Measurements from ENCODE around the gene CMTM4. TPM values are rescaled to one million over a fixed set of nuclear protein-coding genes. Genes with fewer than 3 reads are reported as not detected.
A peak's percentile ranks its signal among the peaks of the same experiment; 100 is the strongest.

CMTM4 gene
- 80.9 and 82.3 TPM in 2 replicates for total RNA-seq
- long read RNA-seq, full-length matches to known transcripts = 39 of 41 reads
- long read RNA-seq, partial matches to known transcripts = 1 of 41 reads
- long read RNA-seq, other reads (novel, unspliced or antisense) = 1 of 41 reads

GRCh38 chr16:66696669-66697630 is at the start of gene CMTM4:
Gene CMTM4, minus strand, starts transcription at chr16:66696743. Its CDS starts 218 bp downstream, at chr16:66696525.
- peaks cover 18% of the 10 kb centered on the region for H3K4me1 Mint-ChIP-seq (ENCODE audit: low read depth)

GRCh38 chr16:66746048-66746447 is 49.5 kb upstream of the CMTM4 start:
- Mint-ChIP-seq H3K9me3 (ENCODE audit: low read depth) (no peaks in the 10 kb centered on the region), H3K4me1 (ENCODE audit: low read depth) (peaks cover 28% of the 10 kb centered on the region), H3K36me3 (ENCODE audit: insufficient read depth) (peaks cover 17% of the 10 kb centered on the region), H3K27ac (no peak overlapping the region), H3K27me3 (no peaks in the 10 kb centered on the region), H3K4me3 (ENCODE audit: low read depth) (no peak overlapping the region)
- DNase-seq (ENCODE audit: low spot score, unreplicated experiment) = no peak
- no peak for TF ChIP-seq CTCF (IDR thresholded peaks at IDR 0.05; ENCODE audit: unreplicated experiment)

More at GRCh38 chr16:66696669-66697630, at the start of gene CMTM4:
- H3K27ac Mint-ChIP-seq = peak within 1 kb of the TSS; percentile 89
- peak; percentile 79 for DNase-seq (ENCODE audit: low spot score, unreplicated experiment)
- H3K9me3 Mint-ChIP-seq (ENCODE audit: low read depth) = no peaks in the 10 kb centered on the region
- TF ChIP-seq CTCF (IDR thresholded peaks at IDR 0.05; ENCODE audit: unreplicated experiment) = peak; percentile 37
- peaks cover 9% of the 10 kb centered on the region for H3K27me3 Mint-ChIP-seq
- peak within 1 kb of the TSS; percentile 82 for H3K4me3 Mint-ChIP-seq (ENCODE audit: low read depth)
- peaks cover 2% of the 10 kb centered on the region for H3K36me3 Mint-ChIP-seq (ENCODE audit: insufficient read depth)

GRCh38 chr16:66741950-66742808 is 45.6 kb upstream of the CMTM4 start:
- Mint-ChIP-seq H3K36me3 (ENCODE audit: insufficient read depth) (peaks cover 26% of the 10 kb centered on the region), H3K27ac (peak overlapping the region; percentile 95), H3K27me3 (no peaks in the 10 kb centered on the region), H3K4me1 (ENCODE audit: low read depth) (peaks cover 18% of the 10 kb centered on the region), H3K4me3 (ENCODE audit: low read depth) (no peak overlapping the region), H3K9me3 (ENCODE audit: low read depth) (no peaks in the 10 kb centered on the region)
- TF ChIP-seq CTCF (IDR thresholded peaks at IDR 0.05; ENCODE audit: unreplicated experiment) = no peak
- no peak for DNase-seq (ENCODE audit: low spot score, unreplicated experiment)

- Mint-ChIP-seq H3K36me3 (ENCODE audit: insufficient read depth) (peaks cover 26% of the 10 kb centered on the region), H3K4me3 (ENCODE audit: low read depth) (no peak overlapping the region)
Measured at GRCh38 chr16:66741169-66741900, 44.8 kb upstream of the CMTM4 start.

More at GRCh38 chr16:66741169-66741900, 44.8 kb upstream of the CMTM4 start:
- Mint-ChIP-seq H3K4me1 (ENCODE audit: low read depth) (peaks cover 18% of the 10 kb centered on the region), H3K27ac (peak overlapping the region; percentile 15), H3K9me3 (ENCODE audit: low read depth) (no peaks in the 10 kb centered on the region), H3K27me3 (no peaks in the 10 kb centered on the region)
- no peak for TF ChIP-seq CTCF (IDR thresholded peaks at IDR 0.05; ENCODE audit: unreplicated experiment)
- DNase-seq (ENCODE audit: low spot score, unreplicated experiment) = no peak

Data from progenitor cell of endocrine pancreas (in vitro differentiated cells).